HG03460 (cell line): Measurements from ENCODE around the gene KLHL26.

Source experiments
- ATAC-seq: cut with Tn5 transposase; IDR thresholded peaks from one replicate; pipeline ENCODE4 v1.9.1; 2021; ENCODE audit not compliant: unreplicated experiment

Gene KLHL26

DNA sequence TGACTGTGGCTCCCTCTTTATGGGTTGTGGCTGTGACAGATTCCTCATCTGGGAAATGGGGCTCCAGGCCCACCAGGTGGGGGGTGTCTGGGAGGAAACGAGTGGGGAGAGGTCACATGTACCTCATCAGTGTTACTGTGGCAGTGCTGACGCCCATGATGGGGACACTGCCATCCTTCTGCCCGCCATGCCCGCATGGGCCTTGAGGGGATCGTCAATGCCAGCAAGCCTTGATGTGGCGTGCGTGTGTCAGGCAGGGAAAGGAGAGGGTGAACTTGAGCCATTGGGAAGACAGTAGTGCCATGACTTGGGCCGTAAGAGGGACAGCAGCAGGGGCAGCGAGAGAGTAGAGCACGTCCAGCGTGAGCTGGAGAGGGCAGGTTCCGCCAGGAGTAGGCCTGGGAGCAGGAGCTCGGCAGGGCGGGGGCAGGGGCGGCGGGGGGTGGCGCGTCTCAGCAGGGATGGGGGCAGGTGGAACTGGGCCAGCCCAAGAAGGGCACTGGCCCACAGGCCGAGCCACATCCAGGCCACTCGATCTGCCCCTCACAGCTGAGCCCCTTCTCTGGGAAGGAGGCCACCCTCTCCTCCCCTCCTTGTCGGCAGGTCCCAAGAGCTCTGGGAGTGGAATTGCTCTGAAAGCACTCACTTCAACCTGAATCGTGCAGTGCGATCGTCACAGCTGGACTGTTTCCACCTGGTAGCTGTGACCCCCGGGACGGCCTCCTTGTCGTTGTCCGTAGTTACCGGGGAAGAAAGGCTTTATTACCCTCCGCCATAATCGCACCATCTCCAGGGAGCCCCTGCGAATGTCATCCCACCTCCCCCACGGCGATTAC lies 9.9 kb downstream of the KLHL26 start:
- ATAC-seq, result no peak

DNA sequence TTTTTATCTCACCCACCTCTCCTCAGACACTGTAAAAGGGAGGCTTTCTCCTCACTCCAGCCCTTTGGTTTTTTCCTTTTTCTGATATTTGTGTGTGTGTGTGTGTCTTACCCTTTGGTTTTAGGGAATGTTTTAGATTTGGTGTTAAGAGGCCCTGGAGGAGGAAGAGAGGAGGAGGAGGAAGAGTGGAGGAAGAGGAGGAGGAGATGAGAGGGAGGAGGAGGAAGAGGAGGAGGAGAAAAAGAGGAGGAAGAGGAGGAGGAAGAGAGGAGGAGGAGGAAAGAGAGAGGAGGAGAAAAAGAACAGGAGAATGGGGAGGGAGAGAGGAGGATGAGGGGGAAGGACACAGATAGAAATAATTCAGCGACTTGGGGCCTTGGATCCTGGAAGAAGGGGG lies 10.5 kb downstream of the KLHL26 start:
- no peak for ATAC-seq

DNA sequence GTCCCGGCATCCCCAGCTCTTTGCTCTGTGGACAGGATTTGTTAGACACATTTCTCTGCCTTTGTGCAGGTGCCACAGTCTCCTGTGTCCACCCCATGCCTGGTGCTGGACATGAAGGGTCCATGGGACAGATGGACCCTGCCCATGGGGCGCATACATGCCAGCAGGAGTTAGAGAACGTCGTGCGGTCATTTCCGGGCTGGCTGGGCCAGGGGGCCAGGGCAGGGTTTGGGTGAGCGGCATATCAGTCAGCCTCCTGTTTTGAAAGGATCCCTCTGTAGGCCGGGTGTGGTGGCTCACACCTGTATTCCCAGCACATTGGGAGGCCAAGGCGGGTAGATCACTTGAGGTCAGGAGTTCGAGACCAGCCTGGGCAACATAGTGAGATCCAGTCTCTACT lies 11.0 kb downstream of the KLHL26 start:
- ATAC-seq, result no peak

DNA sequence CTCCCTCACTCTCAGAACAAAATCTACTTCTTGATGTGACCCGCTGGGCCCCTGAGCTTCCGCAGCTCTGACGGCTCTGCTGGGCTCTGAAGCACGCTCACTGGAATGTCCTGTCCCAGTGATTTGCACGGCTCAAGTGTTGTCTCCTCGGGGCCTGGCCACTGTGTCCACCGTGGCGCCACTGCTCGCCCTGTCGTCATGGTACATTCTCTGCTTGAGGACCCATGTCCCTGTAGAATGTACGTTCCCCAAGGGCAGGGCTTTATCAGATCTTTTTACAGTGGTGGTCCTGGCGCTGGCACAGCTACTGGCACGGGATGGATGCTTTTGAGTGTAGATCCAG lies 12.1 kb downstream of the KLHL26 start:
- ATAC-seq, result no peak

DNA sequence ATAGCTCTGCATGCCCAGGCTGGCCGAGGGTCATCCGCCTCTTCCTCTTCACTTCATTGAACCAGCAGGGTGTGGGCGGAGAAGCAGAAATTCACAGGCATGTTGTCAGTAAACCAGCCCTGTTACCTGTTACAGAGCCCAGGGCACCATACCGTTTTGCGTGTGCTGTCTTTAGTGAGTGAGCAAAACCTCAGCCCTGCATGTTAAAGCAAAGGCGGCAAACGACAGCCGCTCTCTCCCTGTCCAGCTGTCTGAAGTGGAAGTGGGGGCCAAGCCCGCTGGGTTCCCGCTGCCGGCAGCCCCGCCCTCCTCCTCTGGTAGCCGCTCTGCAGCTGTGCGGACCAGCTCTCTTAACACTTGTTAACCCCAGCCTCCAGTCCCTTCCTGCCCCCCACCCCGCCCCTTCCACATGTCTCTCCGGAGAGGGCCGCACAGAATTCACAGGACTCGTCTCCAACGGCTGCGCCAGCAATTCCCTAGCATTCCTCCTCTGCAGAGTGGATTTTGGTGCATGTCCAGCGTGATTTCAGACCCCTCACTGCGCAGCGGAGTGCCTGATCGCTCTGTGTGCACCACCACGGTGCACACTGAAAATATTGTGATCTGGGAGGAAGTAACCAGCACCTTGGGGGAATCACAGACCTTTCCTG lies 12.7 kb downstream of the KLHL26 start:
- ATAC-seq, result no peak

DNA sequence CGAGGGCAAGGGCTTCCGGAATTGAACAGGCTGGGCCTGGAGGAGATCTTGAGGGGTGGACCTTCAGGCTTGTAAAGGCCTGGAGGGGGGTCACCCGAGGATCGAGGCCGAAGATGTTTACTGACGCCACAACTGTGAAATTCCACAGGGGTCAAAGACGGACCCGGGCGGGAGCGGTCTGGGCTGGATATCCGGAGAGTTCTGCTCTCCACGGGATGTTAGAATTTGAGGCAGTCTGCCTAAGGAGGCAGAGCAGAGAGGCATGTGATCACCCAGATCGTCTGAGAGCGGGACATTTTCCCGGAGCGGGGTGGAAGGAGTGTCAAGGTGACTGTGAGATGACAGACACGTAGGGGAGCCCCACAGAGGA lies 13.2 kb downstream of the KLHL26 start:
- ATAC-seq, result no peak

DNA sequence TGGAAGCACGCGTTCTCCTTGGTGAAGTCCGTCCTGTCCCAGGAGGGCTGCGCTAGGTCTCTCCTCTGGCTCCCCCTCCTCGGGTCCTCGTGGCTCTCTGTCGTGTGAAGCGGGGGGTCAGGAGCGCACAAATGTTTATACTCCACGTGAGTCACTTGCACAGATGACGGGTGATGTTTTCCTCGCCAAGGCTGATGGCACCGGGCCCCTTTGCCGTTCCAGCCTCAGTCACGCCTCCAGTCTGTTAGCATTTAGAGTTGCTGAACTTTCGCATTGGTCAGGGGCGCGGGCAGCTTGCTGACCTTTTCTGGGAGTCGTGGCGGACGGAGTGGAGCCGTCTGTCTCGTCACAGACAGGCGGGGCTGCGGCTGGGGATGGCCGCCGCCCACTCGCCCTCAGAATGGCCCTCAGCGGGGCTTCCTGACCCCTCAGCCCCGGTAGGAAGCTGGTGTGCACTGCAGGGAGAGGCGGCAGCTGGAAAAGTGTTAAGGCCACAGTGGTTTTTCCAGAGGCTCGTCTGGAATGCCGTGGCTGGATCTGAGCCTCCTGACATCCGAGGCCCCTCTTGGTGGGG lies 13.7 kb downstream of the KLHL26 start:
- ATAC-seq, result no peak

DNA sequence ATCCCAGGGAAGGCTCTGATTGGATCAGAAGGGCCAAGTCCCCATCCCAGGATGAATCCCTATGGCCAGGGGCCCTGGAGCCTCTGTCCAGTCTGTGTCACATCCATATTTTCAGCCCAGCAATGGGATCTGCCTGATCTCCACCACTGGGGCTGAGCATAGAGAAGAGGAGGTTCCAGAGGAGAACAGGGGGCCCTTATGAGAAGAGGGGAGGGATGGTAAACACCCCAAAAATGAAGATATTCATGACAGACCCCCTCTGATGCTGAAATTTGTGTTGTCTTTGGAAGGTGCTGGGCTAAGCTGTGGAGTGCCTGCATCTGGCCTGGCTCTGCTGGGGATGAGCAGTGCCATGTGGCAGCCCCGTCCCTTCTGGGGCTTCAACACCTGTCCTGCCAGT lies 14.5 kb downstream of the KLHL26 start:
- ATAC-seq, result no peak

DNA sequence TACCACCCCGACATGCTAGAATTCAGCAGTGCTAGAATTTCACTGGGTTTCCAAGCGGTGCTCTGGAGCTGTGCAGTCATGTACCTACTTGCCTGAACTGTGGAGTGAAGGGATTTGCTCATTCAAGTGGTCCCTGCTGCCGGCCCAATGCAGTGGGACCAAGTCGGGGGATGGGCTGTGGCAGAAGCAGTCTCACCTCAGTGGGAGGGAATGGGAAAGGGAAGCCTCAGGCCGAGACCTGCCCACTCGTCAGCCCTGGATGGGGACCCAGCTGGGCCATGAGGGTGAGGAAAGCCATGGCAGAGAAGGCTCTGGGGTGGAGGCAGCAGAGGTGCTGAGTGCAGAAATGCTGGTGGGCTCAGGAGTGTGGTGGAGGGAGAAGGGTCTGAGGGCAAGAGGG lies 14.9 kb downstream of the KLHL26 start:
- no peak for ATAC-seq

DNA sequence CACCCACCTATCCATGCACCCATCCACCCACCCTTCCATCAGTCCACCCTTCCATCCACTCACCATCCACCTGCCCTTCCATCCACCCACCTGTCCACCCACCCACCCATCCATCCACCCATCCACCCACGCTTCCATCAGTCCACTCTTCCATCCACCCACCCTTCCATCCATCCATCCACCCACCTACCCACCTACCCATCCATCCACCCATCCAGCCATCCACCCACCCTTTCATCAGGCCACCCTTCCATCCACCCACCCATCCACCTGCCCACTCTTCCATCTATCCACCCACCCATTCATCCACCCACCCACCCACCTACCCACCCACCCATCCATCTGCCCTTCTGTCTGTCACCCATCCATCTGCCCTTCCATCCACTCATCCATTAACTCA lies 17.0 kb downstream of the KLHL26 start:
- no peak for ATAC-seq

DNA sequence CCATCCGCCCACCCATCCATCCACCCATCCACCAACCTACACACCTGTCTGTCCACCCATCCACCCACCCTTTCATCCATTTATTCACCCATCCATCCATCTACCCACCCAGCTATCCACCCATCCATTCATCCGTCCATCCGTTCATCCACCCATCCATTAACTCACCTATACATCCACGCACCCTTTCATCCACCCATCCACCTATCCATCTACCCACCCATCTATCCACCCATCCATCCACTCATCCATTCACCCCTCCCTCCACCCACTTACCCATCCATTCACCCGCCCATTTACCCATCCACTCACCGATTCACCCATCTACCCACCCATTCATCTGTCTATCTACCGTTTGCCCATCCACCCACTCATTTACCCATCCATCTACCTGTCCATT lies 17.6 kb downstream of the KLHL26 start:
- ATAC-seq, result no peak

DNA sequence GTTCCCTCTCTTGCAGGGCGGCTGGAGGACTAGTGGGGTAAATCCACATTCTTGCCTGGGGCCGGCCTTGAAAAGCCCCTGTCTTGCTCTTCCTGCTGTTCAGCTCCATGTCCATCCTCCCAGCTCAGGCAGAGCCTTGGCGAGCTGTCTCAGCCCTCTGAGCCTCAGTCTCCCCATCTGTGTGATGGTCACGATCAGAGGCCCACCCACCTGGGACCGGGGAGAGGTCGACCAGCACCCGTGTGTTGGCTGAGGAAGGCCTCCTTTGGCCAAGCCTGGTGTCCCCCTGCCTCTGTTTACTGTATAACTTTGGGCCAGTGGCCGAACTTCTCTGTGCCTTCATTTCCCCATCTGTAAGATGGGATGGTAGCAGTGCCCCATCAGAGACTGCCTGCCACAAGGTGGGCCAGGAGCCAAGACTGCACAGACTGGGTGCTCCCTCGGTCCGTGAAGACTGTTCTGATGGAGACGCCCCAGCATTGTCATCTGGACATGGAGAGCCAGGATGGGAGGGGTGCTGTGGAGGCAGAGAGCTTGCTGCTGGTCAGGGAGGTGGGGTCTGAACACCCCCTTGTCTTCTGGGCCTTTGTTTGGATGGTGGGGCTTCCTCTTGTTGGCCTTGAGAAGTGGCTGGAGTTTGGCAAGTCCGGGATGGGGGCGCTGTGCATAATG lies 18.5 kb downstream of the KLHL26 start:
- no peak for ATAC-seq

DNA sequence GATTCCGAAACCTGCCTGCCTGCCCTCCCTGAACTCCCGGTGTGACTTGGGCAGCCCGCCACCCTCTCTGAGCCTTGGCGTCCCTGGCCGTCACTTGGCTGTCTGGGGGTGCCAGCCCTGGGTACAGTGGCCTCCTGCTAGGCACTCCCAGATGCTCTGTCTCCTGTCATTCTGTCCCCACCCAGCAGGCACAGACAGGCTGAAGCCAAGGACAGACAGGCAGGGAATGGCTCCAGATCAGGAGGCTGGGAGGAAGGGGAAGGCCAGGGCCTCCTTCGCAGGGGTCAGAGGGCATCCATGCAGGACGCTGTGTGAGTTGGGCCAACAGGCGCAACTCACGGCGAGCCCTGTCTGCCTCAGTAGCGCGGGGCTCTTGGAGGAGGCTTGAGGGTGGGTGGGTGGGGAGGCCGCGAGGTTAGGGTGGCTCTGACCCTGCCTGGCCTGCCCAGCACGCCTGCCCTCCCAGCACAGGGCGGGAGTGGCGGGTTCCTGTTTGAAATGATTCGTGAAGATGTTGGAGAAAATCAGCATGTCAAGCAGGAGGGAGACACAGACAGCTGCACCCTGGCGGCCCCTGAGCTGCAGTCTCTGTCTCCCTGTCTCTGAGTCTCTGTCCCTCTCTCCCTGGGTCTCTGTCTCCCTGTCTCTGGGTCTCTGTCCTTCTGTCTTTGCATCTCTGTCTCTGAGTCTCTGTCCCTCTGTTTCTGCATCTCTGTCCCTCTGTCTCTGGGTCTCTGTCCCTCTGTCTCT lies 19.7 kb downstream of the KLHL26 start:
- ATAC-seq, result no peak

DNA sequence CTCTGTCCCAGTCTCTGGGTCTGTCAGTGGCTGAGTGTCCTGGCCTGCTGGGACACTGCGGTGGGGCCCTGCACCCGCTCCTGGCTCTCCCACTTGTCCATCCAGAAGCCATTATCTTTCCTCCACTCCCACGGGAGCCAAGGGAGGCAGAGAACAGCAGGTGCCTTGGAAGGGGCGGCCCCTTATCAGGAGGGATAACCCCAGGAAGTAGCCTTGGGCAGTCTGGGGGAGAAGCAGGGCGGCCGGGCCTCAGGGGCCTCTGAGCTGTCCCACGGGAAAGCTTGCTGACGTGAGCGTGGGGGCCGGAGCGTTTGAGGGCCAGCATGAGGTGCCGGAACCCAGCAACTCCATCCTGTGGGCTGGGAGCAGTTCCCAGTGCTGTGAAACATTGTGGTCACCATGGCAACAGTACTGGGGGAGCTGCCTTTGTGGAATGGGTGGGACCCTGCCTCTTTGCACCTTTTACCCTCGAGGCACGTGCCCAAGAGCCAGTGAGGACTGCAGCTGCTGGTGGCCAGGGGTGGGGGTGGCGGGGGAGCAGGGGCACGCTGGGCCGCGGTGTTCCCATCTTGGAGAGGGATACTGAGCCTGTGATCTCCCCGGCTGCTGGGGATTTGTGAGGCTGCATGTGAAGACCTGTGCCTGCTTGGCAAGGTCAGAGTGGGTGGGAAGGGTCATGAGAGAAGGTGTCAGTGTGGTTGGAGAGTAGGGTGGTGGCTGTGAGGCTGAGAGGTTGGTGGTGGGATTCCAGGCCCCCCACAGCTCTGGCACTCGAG lies 20.9 kb downstream of the KLHL26 start:
- no peak for ATAC-seq

DNA sequence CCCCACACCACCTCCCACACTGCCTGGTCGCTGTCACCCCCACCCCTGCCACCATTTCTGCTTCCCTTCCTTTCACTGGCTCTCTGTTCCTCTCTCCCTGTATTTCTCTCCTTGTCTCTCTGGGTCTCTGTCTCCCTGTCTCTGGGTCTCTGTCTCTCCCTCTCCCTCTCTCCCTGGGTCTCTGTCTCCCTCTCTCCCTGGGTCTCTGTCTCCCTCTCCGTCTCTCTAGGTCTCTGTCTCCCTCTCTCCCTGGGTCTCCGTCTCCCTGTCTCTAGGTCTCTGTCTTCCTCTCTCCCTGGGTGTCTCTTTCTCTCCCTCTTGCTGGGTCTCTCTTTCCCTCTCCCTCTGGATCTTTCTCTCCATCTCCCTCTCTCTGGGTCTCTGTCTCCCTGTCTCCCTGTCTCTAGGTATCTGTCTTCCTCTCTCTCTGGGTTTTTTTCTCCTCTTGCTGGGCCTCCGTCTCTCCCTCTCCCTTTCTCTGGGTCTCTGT lies 21.6 kb downstream of the KLHL26 start:
- ATAC-seq, result no peak

DNA sequence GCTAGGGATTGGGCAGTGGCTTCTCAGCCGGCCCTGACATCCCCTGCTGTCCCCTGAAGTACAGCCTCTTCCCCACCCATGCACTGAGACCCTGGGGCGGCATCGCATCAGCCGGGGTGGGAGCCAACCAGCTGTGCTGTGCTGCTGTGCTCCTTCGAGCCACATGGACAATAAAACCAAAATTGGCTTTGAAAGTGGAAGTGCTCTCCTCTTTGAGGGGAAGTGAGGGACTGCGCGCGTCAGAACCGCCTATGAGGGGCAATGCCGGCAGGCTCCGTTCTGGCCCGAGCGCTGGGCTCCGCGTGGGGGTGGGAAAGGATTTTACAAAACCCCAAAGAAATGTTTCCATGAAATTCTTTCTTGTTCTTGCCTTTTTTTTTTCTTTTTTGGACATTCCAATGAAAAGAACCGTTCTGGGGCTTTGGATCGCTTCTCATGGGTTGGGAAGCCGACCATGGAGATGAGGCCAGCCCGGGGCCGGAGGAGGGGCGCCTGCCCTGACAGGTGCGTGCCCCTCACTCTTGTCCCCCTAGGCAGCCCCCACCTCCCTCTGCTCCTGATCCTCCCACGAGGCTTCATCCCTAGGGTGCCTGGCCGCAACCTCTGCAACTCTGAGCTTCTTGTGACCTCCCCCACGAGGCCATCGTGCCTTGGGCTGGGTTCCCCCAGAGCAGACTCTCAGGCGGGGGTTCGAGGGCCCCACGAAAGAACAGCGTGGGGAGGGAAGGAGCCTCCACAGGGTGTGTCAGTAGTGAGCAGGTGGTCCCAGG lies 22.6 kb downstream of the KLHL26 start:
- ATAC-seq, result no peak

DNA sequence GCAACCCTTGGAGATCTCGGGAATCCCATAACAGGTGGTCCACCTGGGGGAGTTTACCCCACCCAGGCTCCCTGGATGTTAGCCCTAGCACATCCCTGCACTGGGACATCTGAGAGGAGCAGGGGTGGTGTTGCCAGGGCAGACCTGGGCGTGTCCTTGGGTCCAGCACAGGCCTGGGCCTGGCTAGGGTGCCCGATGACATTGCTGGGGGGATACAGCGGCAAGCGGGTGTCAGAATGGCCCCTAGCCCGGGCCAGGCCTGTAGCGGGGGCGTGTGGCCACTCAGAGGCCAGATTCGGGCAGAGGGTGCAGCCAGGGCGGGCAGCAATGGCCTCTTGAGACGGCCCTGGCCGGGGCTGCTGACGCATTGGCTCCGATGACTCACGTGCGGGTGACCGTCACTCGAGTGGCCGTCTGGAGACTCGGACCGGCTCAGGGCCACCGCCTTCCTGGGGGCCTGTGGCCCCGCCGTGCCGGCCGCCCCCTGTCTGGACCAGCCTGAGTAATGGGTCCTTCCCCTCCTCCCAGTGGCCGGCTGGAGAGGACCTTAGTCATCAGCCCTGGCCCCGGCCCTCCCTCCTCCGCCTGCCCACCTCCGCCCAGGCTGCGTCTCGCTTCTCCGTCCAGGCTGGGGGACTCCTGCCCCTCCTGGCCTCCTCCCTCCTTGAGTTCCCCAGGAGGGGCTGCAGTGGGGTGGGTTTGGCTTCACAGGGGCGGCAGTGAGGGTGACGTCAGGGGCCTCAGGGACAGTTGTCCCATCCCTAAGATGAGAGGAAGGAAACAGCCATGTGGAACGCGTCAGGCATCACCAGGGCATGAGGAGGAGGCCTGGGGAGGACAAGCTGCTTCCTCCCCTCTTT lies 23.5 kb downstream of the KLHL26 start:
- ATAC-seq, result no peak

DNA sequence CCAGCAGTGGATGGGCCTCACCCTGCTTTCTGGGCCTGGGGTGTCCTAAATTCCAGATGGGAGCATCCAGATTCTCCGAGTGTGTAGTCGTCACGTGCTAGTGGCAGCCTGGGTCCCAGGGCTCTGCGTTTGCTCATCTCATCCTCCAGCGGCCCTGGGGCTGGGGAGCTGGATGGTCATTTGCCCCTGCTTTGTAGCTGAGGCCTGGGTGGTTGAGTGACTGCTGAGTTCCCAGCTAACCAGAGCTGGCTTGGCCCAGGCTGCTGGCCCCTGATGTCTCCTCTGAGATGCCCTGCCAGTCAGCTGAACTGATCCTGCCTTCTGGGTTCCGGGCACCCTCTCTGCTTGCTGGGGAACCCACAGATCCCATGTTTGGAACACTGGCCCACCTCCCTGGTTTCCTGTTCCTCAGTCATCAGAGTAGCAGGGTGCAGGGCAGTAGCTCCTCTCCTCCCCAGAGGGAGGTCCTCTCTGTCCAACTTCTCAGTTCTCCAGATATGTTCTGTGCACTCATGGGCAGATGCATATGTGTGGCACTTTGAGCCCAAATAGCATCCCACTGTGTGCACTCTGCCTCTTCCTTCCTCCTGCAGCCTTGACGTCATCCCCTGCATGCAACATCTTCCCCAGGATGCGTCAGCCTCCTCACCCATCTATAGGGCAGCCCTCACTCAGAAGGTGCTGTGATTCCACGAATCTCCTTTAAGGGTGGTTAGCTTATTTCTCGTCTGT lies 24.3 kb downstream of the KLHL26 start:
- ATAC-seq, result no peak
